Loucy (cell line): ENCODE results near the gene MYNN.

Source experiments
- H2AFZ ChIP-seq: fragments of 200-600 bp; sonication (generic); 2 replicates; pipeline ENCODE4 v1.6.0; 2016; ENCODE audit warnings: antibody characterized with exemption, mild to moderate bottlenecking, low read length, moderate library complexity
- H3F3A ChIP-seq: fragments of 200-600 bp; 2 replicates; pipeline ENCODE4 v1.6.0; 2016; ENCODE audit warnings: antibody characterized with exemption, low read depth, mild to moderate bottlenecking
- H3K27me3 ChIP-seq: fragments of 200-600 bp; sonication (generic); 2 replicates; pipeline ENCODE4 v1.6.1; 2014; ENCODE audit warnings: low read length, mild to moderate bottlenecking; ENCODE audit not compliant: insufficient read depth, poor library complexity, severe bottlenecking
- H3K36me3 ChIP-seq: fragments of 200-600 bp; sonication (generic); 2 replicates; pipeline ENCODE4 v1.6.1; 2016; ENCODE audit warnings: low read length; ENCODE audit not compliant: insufficient read depth
- H3K4me1 ChIP-seq: fragments of 200-600 bp; sonication (generic); 2 replicates; pipeline ENCODE4 v1.5.1; 2014; ENCODE audit warnings: low read length, mild to moderate bottlenecking; ENCODE audit not compliant: insufficient read depth, poor library complexity, severe bottlenecking
- H3K4me2 ChIP-seq: fragments of 200-600 bp; sonication (generic); 2 replicates; pipeline ENCODE4 v1.6.0; 2014; ENCODE audit warnings: antibody characterized with exemption, low read length, low read depth, mild to moderate bottlenecking; ENCODE audit not compliant: poor library complexity, severe bottlenecking
- H3K4me3 ChIP-seq: fragments of 200-600 bp; sonication (generic); 2 replicates; pipeline ENCODE4 v1.5.1; 2014; ENCODE audit warnings: low read length, mild to moderate bottlenecking, mixed read lengths; ENCODE audit not compliant: poor library complexity, severe bottlenecking
- H3K79me2 ChIP-seq: fragments of 200-600 bp; sonication (generic); 2 replicates; pipeline ENCODE4 v1.6.1; 2014; ENCODE audit warnings: low read length; ENCODE audit not compliant: insufficient read depth
- H3K9ac ChIP-seq: fragments of 200-600 bp; sonication (generic); 2 replicates; pipeline ENCODE4 v1.6.0; 2014; ENCODE audit warnings: mild to moderate bottlenecking, low read depth, low read length, moderate library complexity; ENCODE audit not compliant: poor library complexity, severe bottlenecking
- H3K9me2 ChIP-seq: fragments of 200-600 bp; sonication (generic); replicated peaks from 2 replicates; pipeline ENCODE4 v1.6.1; 2016; ENCODE audit warnings: low read depth, low read length, mixed read lengths
- H3K9me3 ChIP-seq: fragments of 200-600 bp; sonication (generic); 2 replicates; pipeline ENCODE4 v1.6.1; 2014; ENCODE audit warnings: mild to moderate bottlenecking, antibody characterized with exemption, low read length, low read depth; ENCODE audit not compliant: insufficient read depth
- H4K20me1 ChIP-seq: fragments of 200-600 bp; sonication (generic); 2 replicates; pipeline ENCODE4 v1.6.0; 2014; ENCODE audit warnings: antibody characterized with exemption, low read length, mild to moderate bottlenecking; ENCODE audit not compliant: insufficient read depth, poor library complexity, severe bottlenecking
- CTCF ChIP-seq: fragments of 200-600 bp; sonication (generic); conservative IDR thresholded peaks from 2 replicates; pipeline ENCODE4 v1.5.1; 2014; ENCODE audit warnings: mild to moderate bottlenecking, antibody characterized with exemption, low read length
- EZH2phosphoT487 ChIP-seq: fragments of 200-600 bp; IDR thresholded peaks from 2 replicates; pipeline ENCODE4 v1.6.1; 2018; ENCODE audit warnings: antibody characterized with exemption, mild to moderate bottlenecking, moderate library complexity, borderline replicate concordance

MYNN gene

GRCh38 chr3:169744366-169745054 lies 28.7 kb upstream of the MYNN start:
- Histone ChIP-seq H3K9me2 (no peaks in the 10 kb centered on the region), H2AFZ (0 out of 2 replicates have a peak overlapping the region, but pooled peaks have one; percentile 9), H3K79me2 (no peaks in the 10 kb centered on the region), H3F3A (no peaks in the 10 kb centered on the region), H3K27me3 (no peaks in the 10 kb centered on the region), H3K4me1 (peaks cover 6% of the 10 kb centered on the region), H4K20me1 (no peaks in the 10 kb centered on the region), H3K4me3 (no peak overlapping the region), H3K9me3 (no peaks in the 10 kb centered on the region), H3K4me2 (peak overlapping the region; percentile 18), H3K36me3 (no peaks in the 10 kb centered on the region), H3K9ac (no peak overlapping the region)
- TF ChIP-seq EZH2phosphoT487 (no peak), CTCF (peak; percentile 92)

- H3K4me2 ChIP-seq: no peak overlapping the region
- H4K20me1 ChIP-seq: no peaks in the 10 kb centered on the region
- peaks cover 6% of the 10 kb centered on the region for H3K4me1 ChIP-seq
- no peak overlapping the region for H3K4me3 ChIP-seq
- H3K9me2 ChIP-seq: no peaks in the 10 kb centered on the region
- no peaks in the 10 kb centered on the region for H3K27me3 ChIP-seq
- no peak overlapping the region for H2AFZ ChIP-seq
- H3F3A ChIP-seq: no peaks in the 10 kb centered on the region
- no peak overlapping the region for H3K9ac ChIP-seq
- TF ChIP-seq EZH2phosphoT487: no peak
- TF ChIP-seq CTCF: no peak
- H3K9me3 ChIP-seq: no peaks in the 10 kb centered on the region
- no peaks in the 10 kb centered on the region for H3K79me2 ChIP-seq
- H3K36me3 ChIP-seq: no peaks in the 10 kb centered on the region
Observed at GRCh38 chr3:169746924-169747323, 26.3 kb upstream of the MYNN start.

DNA sequence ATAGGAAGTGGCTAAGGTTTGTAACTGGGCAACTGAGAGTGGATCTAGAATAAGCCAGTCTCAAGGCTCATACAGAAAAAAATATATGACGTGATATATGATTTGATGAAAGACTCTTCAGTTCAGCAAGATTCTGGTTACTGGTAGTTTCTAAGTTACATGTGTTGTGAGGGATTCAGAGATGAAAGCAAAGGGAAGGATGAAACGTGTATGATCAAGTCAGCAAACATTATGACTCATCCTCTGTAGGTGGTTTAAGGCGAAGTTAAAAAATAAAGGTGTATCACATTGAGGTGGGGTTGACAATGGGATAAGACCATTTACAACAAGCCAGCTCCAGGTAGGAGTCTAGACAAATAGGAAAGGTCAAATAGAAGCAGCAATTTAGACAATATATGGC lies 24.5 kb upstream of the MYNN start:
- no peaks in the 10 kb centered on the region for H3K27me3 ChIP-seq
- no peak overlapping the region for H3K9ac ChIP-seq
- H3K4me2 ChIP-seq: no peak overlapping the region
- H3F3A ChIP-seq: no peaks in the 10 kb centered on the region
- no peak overlapping the region for H3K4me3 ChIP-seq
- no peaks in the 10 kb centered on the region for H3K9me2 ChIP-seq
- H3K9me3 ChIP-seq: no peaks in the 10 kb centered on the region
- no peak overlapping the region for H2AFZ ChIP-seq
- no peaks in the 10 kb centered on the region for H3K79me2 ChIP-seq
- H3K4me1 ChIP-seq: peaks cover 6% of the 10 kb centered on the region
- H4K20me1 ChIP-seq: no peaks in the 10 kb centered on the region
- TF ChIP-seq CTCF (no peak), EZH2phosphoT487 (no peak)
- H3K36me3 ChIP-seq: no peaks in the 10 kb centered on the region
